K562 (cell line): ENCODE data around the gene C3. TPM values are rescaled to one million over a fixed set of nuclear protein-coding genes. Genes with fewer than 3 reads are reported as not detected.

Experiments used
- DPF2 ChIP-seq: fragments of 450-650 bp; IDR thresholded peaks from 2 replicates; pipeline ENCODE4 v1.6.1; 2016
- HDGF ChIP-seq: fragments of 450-650 bp; IDR thresholded peaks from 2 replicates; pipeline ENCODE4 v1.6.1; 2016
- MCM2 ChIP-seq: fragments of 450-650 bp; IDR thresholded peaks from 2 replicates; pipeline ENCODE4 v1.6.1; 2017; ENCODE audit warnings: low read depth, mild to moderate bottlenecking
- MTA1 ChIP-seq: fragments of 450-650 bp; IDR thresholded peaks from 2 replicates; pipeline ENCODE4 v1.6.1; 2017; ENCODE audit warnings: borderline replicate concordance
- MTF1 ChIP-seq: fragments of 250-450 bp; sonication (Bioruptor Pico); IDR thresholded peaks from 2 replicates; pipeline ENCODE4 v1.9.0; 2021; ENCODE audit warnings: moderate library complexity, mild to moderate bottlenecking, inconsistent platforms, borderline replicate concordance
- ZBTB40 ChIP-seq, 2 experiments: fragments of 450-650 bp in 1 of 2; sonication (generic) in 1 of 2; formaldehyde crosslinking in 1 of 2; IDR thresholded peaks; 2 replicates each; pipeline versions ENCODE4 v1.7.1 to v1.9.0; 2016 to 2022; ENCODE audit warnings: inconsistent platforms in 1 of 2, mild to moderate bottlenecking in 1 of 2, missing genetic modification reagents in 1 of 2
- ZNF212 ChIP-seq: fragments of 450-650 bp; formaldehyde crosslinking; IDR thresholded peaks from 2 replicates; pipeline ENCODE4 v1.4.0; 2020; ENCODE audit warnings: mild to moderate bottlenecking
- ZNF253 ChIP-seq: fragments of 250-450 bp; sonication (Bioruptor Pico); conservative IDR thresholded peaks from 2 replicates; pipeline ENCODE4 v1.6.1; 2021; ENCODE audit warnings: mild to moderate bottlenecking
- polyA plus RNA-seq, 8 experiments: library from polyadenylated mRNA; depleted of rRNA in 4 of 8; stranded (reverse) in 5 of 8; unstranded in 3 of 8; fragments of >200 nt; fragmentation: Nextera tagmentation in 2 of 8; fragmentation: Illumina TruSeq in 1 of 8; extraction: Ambion mirVana in 2 of 8; extraction: Trizol in 1 of 8; gene quantifications; 2 replicates each; pipeline versions ENCODE4 v1.2.1 to v1.2.3, GENCODE V29; 2011 to 2014; ENCODE audit warnings: inconsistent platforms in 1 of 8, missing spikeins in 1 of 8
- total RNA-seq, 7 experiments: library from RNA; depleted of rRNA in 6 of 7; stranded (reverse); fragments of >200 nt in 6 of 7; fragmentation: Illumina TruSeq in 2 of 7; extraction: Trizol in 2 of 7; gene quantifications; 2 replicates each; pipeline versions ENCODE4 v1.2.1 to v1.2.3, GENCODE V29; 2011 to 2021; ENCODE audit warnings: low replicate concordance in 1 of 7
- TF ChIP-seq, protein P1 (sequence below): sonication (generic); formaldehyde crosslinking; IDR thresholded peaks from 2 replicates; pipeline ENCODE4 v1.8.1; 2023; ENCODE audit warnings: missing genetic modification reagents, mild to moderate bottlenecking, borderline replicate concordance
- TF ChIP-seq, protein P2 (sequence below): fragments of 250-450 bp; sonication (Bioruptor Pico); IDR thresholded peaks from 2 replicates; pipeline ENCODE4 v1.4.0; 2020
- TF ChIP-seq, protein P3 (sequence below): fragments of 250-450 bp; sonication (Bioruptor Pico); IDR thresholded peaks from 2 replicates; pipeline ENCODE4 v1.4.0; 2020; ENCODE audit warnings: mild to moderate bottlenecking, moderate library complexity

C3 gene
- total and polyA plus RNA-seq, 9 of the 15 experiments (the other 6 are each of a cell fraction or from before 2014, with no cell fraction given), result 0.59 to 10.6 (median 2.2) TPM

DNA sequence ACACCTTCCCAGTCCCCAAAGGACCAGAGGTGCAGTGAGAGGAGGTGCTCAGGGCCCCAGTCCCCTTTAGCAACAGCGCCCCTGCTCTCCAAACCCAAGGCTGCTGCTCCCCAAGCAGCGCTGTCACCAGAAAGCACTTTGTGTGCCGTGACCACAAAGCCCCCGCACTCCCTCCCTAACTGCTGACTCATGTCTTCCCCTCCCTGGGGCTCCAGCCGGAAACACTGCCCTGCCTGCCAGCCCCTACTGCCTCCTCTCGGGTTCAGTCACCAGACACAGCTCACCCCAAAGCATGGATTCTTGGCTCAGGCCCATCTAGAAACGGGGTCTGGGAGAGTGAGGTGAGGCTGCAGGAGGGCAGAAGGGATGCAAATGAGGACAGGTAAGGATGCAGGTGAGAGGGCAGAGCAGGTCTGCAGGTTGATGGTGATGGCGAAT, 45.6 kb downstream of the C3 start (continued):
- TF ChIP-seq, protein P1, sequence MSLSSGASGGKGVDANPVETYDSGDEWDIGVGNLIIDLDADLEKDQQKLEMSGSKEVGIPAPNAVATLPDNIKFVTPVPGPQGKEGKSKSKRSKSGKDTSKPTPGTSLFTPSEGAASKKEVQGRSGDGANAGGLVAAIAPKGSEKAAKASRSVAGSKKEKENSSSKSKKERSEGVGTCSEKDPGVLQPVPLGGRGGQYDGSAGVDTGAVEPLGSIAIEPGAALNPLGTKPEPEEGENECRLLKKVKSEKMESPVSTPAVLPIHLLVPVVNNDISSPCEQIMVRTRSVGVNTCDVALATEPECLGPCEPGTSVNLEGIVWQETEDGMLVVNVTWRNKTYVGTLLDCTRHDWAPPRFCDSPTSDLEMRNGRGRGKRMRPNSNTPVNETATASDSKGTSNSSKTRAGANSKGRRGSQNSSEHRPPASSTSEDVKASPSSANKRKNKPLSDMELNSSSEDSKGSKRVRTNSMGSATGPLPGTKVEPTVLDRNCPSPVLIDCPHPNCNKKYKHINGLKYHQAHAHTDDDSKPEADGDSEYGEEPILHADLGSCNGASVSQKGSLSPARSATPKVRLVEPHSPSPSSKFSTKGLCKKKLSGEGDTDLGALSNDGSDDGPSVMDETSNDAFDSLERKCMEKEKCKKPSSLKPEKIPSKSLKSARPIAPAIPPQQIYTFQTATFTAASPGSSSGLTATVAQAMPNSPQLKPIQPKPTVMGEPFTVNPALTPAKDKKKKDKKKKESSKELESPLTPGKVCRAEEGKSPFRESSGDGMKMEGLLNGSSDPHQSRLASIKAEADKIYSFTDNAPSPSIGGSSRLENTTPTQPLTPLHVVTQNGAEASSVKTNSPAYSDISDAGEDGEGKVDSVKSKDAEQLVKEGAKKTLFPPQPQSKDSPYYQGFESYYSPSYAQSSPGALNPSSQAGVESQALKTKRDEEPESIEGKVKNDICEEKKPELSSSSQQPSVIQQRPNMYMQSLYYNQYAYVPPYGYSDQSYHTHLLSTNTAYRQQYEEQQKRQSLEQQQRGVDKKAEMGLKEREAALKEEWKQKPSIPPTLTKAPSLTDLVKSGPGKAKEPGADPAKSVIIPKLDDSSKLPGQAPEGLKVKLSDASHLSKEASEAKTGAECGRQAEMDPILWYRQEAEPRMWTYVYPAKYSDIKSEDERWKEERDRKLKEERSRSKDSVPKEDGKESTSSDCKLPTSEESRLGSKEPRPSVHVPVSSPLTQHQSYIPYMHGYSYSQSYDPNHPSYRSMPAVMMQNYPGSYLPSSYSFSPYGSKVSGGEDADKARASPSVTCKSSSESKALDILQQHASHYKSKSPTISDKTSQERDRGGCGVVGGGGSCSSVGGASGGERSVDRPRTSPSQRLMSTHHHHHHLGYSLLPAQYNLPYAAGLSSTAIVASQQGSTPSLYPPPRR (CRISPR knock-in tag), result no peak
- TF ChIP-seq ZNF253 (CRISPR knock-in tag) (no peak), DPF2 (peak; percentile 91), MTF1 (CRISPR knock-in tag) (no peak), ZNF212 (CRISPR knock-in tag) (no peak), MCM2 (no peak), MTA1 (peak; percentile 70; the same call in 1 of the 2 replicates), ZBTB40 (IDR thresholded peaks at IDR 0.05) (0 out of 2 replicates have a peak, but pooled peaks have one; percentile 41), ZBTB40 (CRISPR knock-in tag; IDR thresholded peaks at IDR 0.05) (no peak), HDGF (peak; percentile 45; the same call in 1 of the 2 replicates)
- TF ChIP-seq, protein P2, sequence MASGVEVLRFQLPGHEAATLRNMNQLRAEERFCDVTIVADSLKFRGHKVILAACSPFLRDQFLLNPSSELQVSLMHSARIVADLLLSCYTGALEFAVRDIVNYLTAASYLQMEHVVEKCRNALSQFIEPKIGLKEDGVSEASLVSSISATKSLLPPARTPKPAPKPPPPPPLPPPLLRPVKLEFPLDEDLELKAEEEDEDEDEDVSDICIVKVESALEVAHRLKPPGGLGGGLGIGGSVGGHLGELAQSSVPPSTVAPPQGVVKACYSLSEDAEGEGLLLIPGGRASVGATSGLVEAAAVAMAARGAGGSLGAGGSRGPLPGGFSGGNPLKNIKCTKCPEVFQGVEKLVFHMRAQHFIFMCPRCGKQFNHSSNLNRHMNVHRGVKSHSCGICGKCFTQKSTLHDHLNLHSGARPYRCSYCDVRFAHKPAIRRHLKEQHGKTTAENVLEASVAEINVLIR (CRISPR knock-in tag), result no peak
- TF ChIP-seq, protein P3, sequence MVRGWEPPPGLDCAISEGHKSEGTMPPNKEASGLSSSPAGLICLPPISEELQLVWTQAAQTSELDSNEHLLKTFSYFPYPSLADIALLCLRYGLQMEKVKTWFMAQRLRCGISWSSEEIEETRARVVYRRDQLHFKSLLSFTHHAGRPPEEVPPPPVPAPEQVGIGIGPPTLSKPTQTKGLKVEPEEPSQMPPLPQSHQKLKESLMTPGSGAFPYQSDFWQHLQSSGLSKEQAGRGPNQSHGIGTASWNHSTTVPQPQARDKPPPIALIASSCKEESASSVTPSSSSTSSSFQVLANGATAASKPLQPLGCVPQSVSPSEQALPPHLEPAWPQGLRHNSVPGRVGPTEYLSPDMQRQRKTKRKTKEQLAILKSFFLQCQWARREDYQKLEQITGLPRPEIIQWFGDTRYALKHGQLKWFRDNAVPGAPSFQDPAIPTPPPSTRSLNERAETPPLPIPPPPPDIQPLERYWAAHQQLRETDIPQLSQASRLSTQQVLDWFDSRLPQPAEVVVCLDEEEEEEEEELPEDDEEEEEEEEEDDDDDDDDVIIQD (CRISPR knock-in tag), result no peak
